Trophoblast cell (in vitro differentiated cells and primary cell): ENCODE data around the gene KHDC1.
"Not testable (repeated sequence)": the region's sequence is repeated elsewhere in the genome, so short reads cannot be mapped to it uniquely, and the experiment has no call there.

ENCODE experiments used
- DNase-seq, 2 donors: peaks; one replicate each; pipeline ENCODE4 v3.0.0-alpha.2; 2016
- H2AFZ ChIP-seq: 2 replicates; pipeline ENCODE4 v1.6.1; 2013; ENCODE audit warnings: low read length, moderate library complexity, mild to moderate bottlenecking; ENCODE audit not compliant: insufficient read depth, poor library complexity
- H2AK5ac ChIP-seq: 2 replicates; pipeline ENCODE4 v1.6.1; 2013; ENCODE audit warnings: mild to moderate bottlenecking, low read length
- H2BK120ac ChIP-seq: 2 replicates; pipeline ENCODE4 v1.6.1; 2013; ENCODE audit warnings: low read length, mild to moderate bottlenecking, moderate library complexity; ENCODE audit not compliant: insufficient read depth, poor library complexity
- H2BK12ac ChIP-seq: 2 replicates; pipeline ENCODE4 v1.6.1; 2013; ENCODE audit warnings: mild to moderate bottlenecking, low read length, moderate library complexity
- H2BK5ac ChIP-seq: 2 replicates; pipeline ENCODE4 v1.6.1; 2013; ENCODE audit warnings: low read length, low read depth, moderate library complexity, mild to moderate bottlenecking; ENCODE audit not compliant: poor library complexity
- H3K14ac ChIP-seq: 2 replicates; pipeline ENCODE4 v1.6.1; 2013; ENCODE audit warnings: mild to moderate bottlenecking, low read length
- H3K18ac ChIP-seq: 2 replicates; pipeline ENCODE4 v1.6.1; 2013; ENCODE audit warnings: mild to moderate bottlenecking, low read length
- H3K23ac ChIP-seq: 2 replicates; pipeline ENCODE4 v1.6.1; 2013; ENCODE audit warnings: low read length
- H3K27ac ChIP-seq: 2 replicates; pipeline ENCODE4 v1.5.1; 2013; ENCODE audit warnings: low read depth, mild to moderate bottlenecking, inconsistent platforms, low read length, moderate library complexity
- H3K27me3 ChIP-seq: 2 replicates; pipeline ENCODE4 v1.6.1; 2013; ENCODE audit warnings: inconsistent platforms, mild to moderate bottlenecking, low read length, moderate library complexity; ENCODE audit not compliant: insufficient read depth
- H3K36me3 ChIP-seq, 2 experiments: 1 replicate in 1 of 2; 2 replicates in 1 of 2; pipeline ENCODE4 v1.6.1; 2013; ENCODE audit warnings: low read length in 2 of 2, mild to moderate bottlenecking in 2 of 2, moderate library complexity in 1 of 2; ENCODE audit not compliant: insufficient read depth in 2 of 2, control insufficient read depth in 1 of 2
- H3K4ac ChIP-seq: 2 replicates; pipeline ENCODE4 v1.6.1; 2013; ENCODE audit warnings: low read depth, mild to moderate bottlenecking, low read length, moderate library complexity
- H3K4me1 ChIP-seq, 2 experiments: 1 replicate in 1 of 2; 2 replicates in 1 of 2; pipeline ENCODE4 v1.6.1; 2013; ENCODE audit warnings: low read length in 2 of 2, mild to moderate bottlenecking in 2 of 2, moderate library complexity in 1 of 2; ENCODE audit not compliant: insufficient read depth in 2 of 2, control insufficient read depth in 1 of 2
- H3K4me2 ChIP-seq: 2 replicates; pipeline ENCODE4 v1.6.1; 2013; ENCODE audit warnings: inconsistent platforms, mild to moderate bottlenecking, low read length, moderate library complexity
- H3K4me3 ChIP-seq: 2 replicates; pipeline ENCODE4 v1.5.1; 2013; ENCODE audit warnings: mild to moderate bottlenecking, low read depth, low read length, inconsistent platforms
- H3K79me1 ChIP-seq: one replicate; pipeline ENCODE4 v1.6.1; 2013; ENCODE audit warnings: low read length
- H3K79me2 ChIP-seq: 2 replicates; pipeline ENCODE4 v1.6.1; 2013; ENCODE audit warnings: low read length, mild to moderate bottlenecking; ENCODE audit not compliant: control insufficient read depth, insufficient read depth, poor library complexity
- H3K9ac ChIP-seq: 2 replicates; pipeline ENCODE4 v1.6.1; 2013; ENCODE audit warnings: mild to moderate bottlenecking, low read length
- H3K9me3 ChIP-seq: 2 replicates; pipeline ENCODE4 v1.6.1; 2013; ENCODE audit warnings: low read depth, mild to moderate bottlenecking, control low read depth, inconsistent platforms, low read length; ENCODE audit not compliant: insufficient read depth
- H4K12ac ChIP-seq: 2 replicates; pipeline ENCODE4 v1.6.1; 2013; ENCODE audit warnings: low read depth, mild to moderate bottlenecking, low read length, moderate library complexity
- H4K8ac ChIP-seq: 2 replicates; pipeline ENCODE4 v1.6.1; 2013; ENCODE audit warnings: low read depth, mild to moderate bottlenecking, low read length, moderate library complexity
- H4K91ac ChIP-seq: one replicate; pipeline ENCODE4 v1.6.1; 2013; ENCODE audit warnings: low read depth, mild to moderate bottlenecking, low read length, moderate library complexity
- WGBS: extraction: QIAGEN DNeasy Blood & Tissue Kit; methylation state at CpG from one replicate; pipeline ENCODE4 v1.1.7; 2013; ENCODE audit warnings: missing lambda C conversion rate; ENCODE audit not compliant: insufficient read length, insufficient coverage; ENCODE audit errors: extremely low coverage; 5-methylcytosine and 5-hydroxymethylcytosine counted together

The KHDC1 gene

DNA sequence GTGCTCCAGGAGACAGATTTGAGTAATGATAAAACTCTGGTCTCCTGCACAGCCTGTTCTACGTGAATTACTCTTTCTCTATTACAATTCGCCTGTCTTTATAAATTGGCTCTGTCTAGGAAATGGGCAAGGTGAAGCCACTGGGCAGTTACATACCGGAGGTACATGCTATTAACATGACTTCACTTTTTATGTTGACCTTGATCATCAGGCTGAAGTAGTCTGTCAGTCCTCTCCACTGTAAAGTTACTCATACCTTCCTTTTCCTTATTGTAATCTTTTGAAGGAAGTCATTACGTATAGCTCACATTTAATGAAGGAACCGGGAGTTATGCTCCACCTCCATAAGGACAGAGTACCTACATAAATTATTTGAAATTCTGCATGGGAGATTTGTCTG lies 19.9 kb upstream of the KHDC1 start:
- H3K18ac ChIP-seq, result no peak overlapping the region
- no peak overlapping the region for H2BK120ac ChIP-seq
- no peaks in the 10 kb centered on the region for H3K79me1 ChIP-seq
- no peak overlapping the region for H2BK12ac ChIP-seq
- no peak overlapping the region for H3K4ac ChIP-seq
- no peak for DNase-seq
- no peak overlapping the region for H4K91ac ChIP-seq
- H3K27ac ChIP-seq, result no peak overlapping the region
- H2BK5ac ChIP-seq, result no peak overlapping the region
- H2AFZ ChIP-seq, result no peak overlapping the region
- no CpG with 5 or more reads among the region's 5 CpGs for WGBS
- H2AK5ac ChIP-seq, result no peak overlapping the region
- H3K23ac ChIP-seq, result no peak overlapping the region
- H3K9me3 ChIP-seq, result no peaks in the 10 kb centered on the region
- H3K14ac ChIP-seq, result no peak overlapping the region
- H3K27me3 ChIP-seq, result no peaks in the 10 kb centered on the region
- no peak overlapping the region for H4K12ac ChIP-seq
- no peak overlapping the region for H3K9ac ChIP-seq
- no peaks in the 10 kb centered on the region for H3K4me1 ChIP-seq
- H3K36me3 ChIP-seq, result no peaks in the 10 kb centered on the region
- no peak overlapping the region for H3K4me3 ChIP-seq
- no peak overlapping the region for H3K4me2 ChIP-seq
- H3K79me2 ChIP-seq, result no peaks in the 10 kb centered on the region
- H4K8ac ChIP-seq, result no peak overlapping the region

- not testable (repeated sequence) for H3K23ac ChIP-seq, H2AFZ ChIP-seq, H2BK12ac ChIP-seq, H3K4me2 ChIP-seq, H3K27me3 ChIP-seq, H3K4me3 ChIP-seq, H3K9ac ChIP-seq, H2BK120ac ChIP-seq, H3K27ac ChIP-seq, H3K4me1 ChIP-seq, H2BK5ac ChIP-seq, H4K91ac ChIP-seq, H3K4ac ChIP-seq, H3K79me1 ChIP-seq, H3K9me3 ChIP-seq, H4K8ac ChIP-seq, H3K14ac ChIP-seq, H3K36me3 ChIP-seq, DNase-seq, H2AK5ac ChIP-seq, H3K18ac ChIP-seq, H4K12ac ChIP-seq, H3K79me2 ChIP-seq
- WGBS, result no CpG with 5 or more reads among the region's 4 CpGs
Measured at GRCh38 chr6:73281684-73282083, 18.7 kb upstream of the KHDC1 start.

- not testable (repeated sequence) for DNase-seq, H4K8ac ChIP-seq, H4K12ac ChIP-seq, H3K79me1 ChIP-seq, H2BK120ac ChIP-seq, H3K4me1 ChIP-seq, H3K79me2 ChIP-seq, H3K9ac ChIP-seq, H2AFZ ChIP-seq, H3K4ac ChIP-seq, H3K4me2 ChIP-seq, H3K27me3 ChIP-seq, H3K27ac ChIP-seq, H3K14ac ChIP-seq, H2BK12ac ChIP-seq, H4K91ac ChIP-seq, H2BK5ac ChIP-seq, H3K4me3 ChIP-seq, H2AK5ac ChIP-seq, H3K23ac ChIP-seq, H3K18ac ChIP-seq, H3K9me3 ChIP-seq
- WGBS, result no CpG with 5 or more reads among the region's 13 CpGs
- peaks cover 10 to 13% of the 10 kb centered on the region in 2 experiments for H3K36me3 ChIP-seq
Measured at GRCh38 chr6:73269296-73269695, 6.3 kb upstream of the KHDC1 start.

- DNase-seq, H2BK120ac ChIP-seq, H2BK12ac ChIP-seq, H3K79me1 ChIP-seq, H3K79me2 ChIP-seq, H3K18ac ChIP-seq, H4K91ac ChIP-seq, H3K27ac ChIP-seq, H4K12ac ChIP-seq, H2AK5ac ChIP-seq, H3K23ac ChIP-seq, H3K9me3 ChIP-seq, H3K14ac ChIP-seq, H2BK5ac ChIP-seq, H3K4ac ChIP-seq, H4K8ac ChIP-seq, H3K27me3 ChIP-seq, H3K9ac ChIP-seq, H3K4me2 ChIP-seq, H2AFZ ChIP-seq, H3K4me1 ChIP-seq, H3K4me3 ChIP-seq: not testable (repeated sequence)
- WGBS, result no CpG with 5 or more reads among the region's 27 CpGs
- peaks cover 9 to 13% of the 10 kb centered on the region in 2 experiments for H3K36me3 ChIP-seq
Measured at GRCh38 chr6:73268896-73269295, 5.9 kb upstream of the KHDC1 start.
